OCI-LY3 (cell line): ENCODE results near the gene AUTS2.

Experiments
- H2AFZ ChIP-seq: fragments of 200-600, 300-600 bp; shearing (Covaris generic); 2 replicates; pipeline ENCODE4 v1.6.0; 2014; ENCODE audit warnings: antibody characterized with exemption, low read depth, low read length
- H3K27ac ChIP-seq: fragments of 200-600, 300-600 bp; sonication (generic); 2 replicates; pipeline ENCODE4 v1.5.1; 2014; ENCODE audit warnings: mild to moderate bottlenecking, low read length, moderate library complexity, mixed read lengths
- H3K27me3 ChIP-seq: fragments of 200-600, 300-600 bp; sonication (generic); 2 replicates; pipeline ENCODE4 v1.6.1; 2014; ENCODE audit warnings: low read depth, low read length, mixed read lengths
- H3K36me3 ChIP-seq: fragments of 200-600, 300-600 bp; sonication (generic); replicated peaks from 2 replicates; pipeline ENCODE3; 2014; ENCODE audit warnings: low read depth, low read length, mixed read lengths
- H3K4me1 ChIP-seq: fragments of 300-600, 200-600 bp; sonication (generic); 2 replicates; pipeline ENCODE4 v1.6.1; 2014; ENCODE audit warnings: low read length, mixed read lengths
- H3K4me2 ChIP-seq: fragments of 200-600, 300-600 bp; sonication (generic); 2 replicates; pipeline ENCODE4 v1.6.1; 2014; ENCODE audit warnings: low read length, mixed read lengths
- H3K4me3 ChIP-seq: fragments of 300-600, 200-600 bp; sonication (generic); 2 replicates; pipeline ENCODE4 v1.5.1; 2014; ENCODE audit warnings: antibody characterized with exemption, mild to moderate bottlenecking, low read length, moderate library complexity
- H3K79me2 ChIP-seq: fragments of 300-600, 200-600 bp; shearing (Covaris generic); 2 replicates; pipeline ENCODE4 v1.6.1; 2014; ENCODE audit warnings: mild to moderate bottlenecking, low read length, mixed read lengths
- H3K9ac ChIP-seq: fragments of 300-600, 200-600 bp; shearing (Covaris generic); 2 replicates; pipeline ENCODE4 v1.6.0; 2014; ENCODE audit warnings: mild to moderate bottlenecking, low read length, moderate library complexity
- H3K9me3 ChIP-seq: fragments of 200-600, 300-600 bp; shearing (Covaris generic); 2 replicates; pipeline ENCODE4 v1.6.1; 2014; ENCODE audit warnings: low read length, mixed read lengths; ENCODE audit not compliant: insufficient read depth
- H4K20me1 ChIP-seq: fragments of 200-600, 300-600 bp; sonication (generic); 2 replicates; pipeline ENCODE4 v1.6.1; 2016; ENCODE audit warnings: low read length, mixed read lengths; ENCODE audit not compliant: insufficient read depth
- CTCF ChIP-seq: fragments of 200-600, 300-600 bp; sonication (generic); IDR thresholded peaks from 2 replicates; pipeline ENCODE4 v1.5.1; 2014; ENCODE audit warnings: antibody characterized with exemption, low read length, low read depth
- EZH2phosphoT487 ChIP-seq: fragments of 200-600 bp; shearing (Covaris generic); IDR thresholded peaks from 2 replicates; pipeline ENCODE4 v1.6.1; 2018; ENCODE audit warnings: antibody characterized with exemption, mixed run types, low read depth

The AUTS2 gene

DNA sequence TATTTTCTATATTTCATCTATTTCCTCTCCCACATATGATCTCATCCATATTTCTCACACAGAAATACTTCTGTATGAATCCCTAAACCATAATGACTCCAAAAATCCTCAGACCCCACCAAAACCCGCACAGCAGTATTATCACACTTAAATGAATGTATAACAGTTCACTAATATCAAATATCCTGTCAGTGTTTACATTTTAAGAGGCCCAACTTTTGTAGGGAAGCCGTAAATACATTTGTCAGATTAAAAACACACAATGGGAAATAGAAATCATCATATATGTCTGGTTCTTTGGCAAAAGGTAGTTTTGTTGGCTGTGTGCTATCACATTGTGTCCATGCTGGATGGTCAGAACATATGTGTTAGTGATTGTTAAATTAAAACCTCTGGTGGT, 4.2 kb downstream of the AUTS2 start:
- no peaks in the 10 kb centered on the region for H3K9me3 ChIP-seq
- H3K9ac ChIP-seq, result no peak overlapping the region
- peaks cover 7% of the 10 kb centered on the region for H3K4me1 ChIP-seq
- no peak overlapping the region for H3K4me2 ChIP-seq
- TF ChIP-seq EZH2phosphoT487, result no peak
- no peak for TF ChIP-seq CTCF
- H3K27me3 ChIP-seq, result peaks cover 3% of the 10 kb centered on the region; the same call in 1 of the 2 replicates
- no peaks in the 10 kb centered on the region for H3K79me2 ChIP-seq
- no peaks in the 10 kb centered on the region for H3K36me3 ChIP-seq
- no peak overlapping the region for H2AFZ ChIP-seq
- no peak overlapping the region for H3K4me3 ChIP-seq
- H4K20me1 ChIP-seq, result no peaks in the 10 kb centered on the region
- H3K27ac ChIP-seq, result no peak overlapping the region

GRCh38 chr7:69603351-69603750, 5.1 kb downstream of the AUTS2 start:
- Histone ChIP-seq H2AFZ (no peak overlapping the region), H3K9ac (no peak overlapping the region), H3K4me2 (no peak overlapping the region), H3K79me2 (no peaks in the 10 kb centered on the region), H3K36me3 (no peaks in the 10 kb centered on the region), H3K4me1 (peaks cover 7% of the 10 kb centered on the region), H3K27ac (no peak overlapping the region), H3K9me3 (no peaks in the 10 kb centered on the region), H3K27me3 (peaks cover 3% of the 10 kb centered on the region; the same call in 1 of the 2 replicates), H3K4me3 (no peak overlapping the region), H4K20me1 (no peaks in the 10 kb centered on the region)
- no peak for TF ChIP-seq CTCF
- TF ChIP-seq EZH2phosphoT487, result no peak

- H3K27ac ChIP-seq, result no peak overlapping the region
- H4K20me1 ChIP-seq, result no peaks in the 10 kb centered on the region
- H3K79me2 ChIP-seq, result no peaks in the 10 kb centered on the region
- no peak overlapping the region for H3K4me3 ChIP-seq
- peaks cover 3% of the 10 kb centered on the region; the same call in 1 of the 2 replicates for H3K27me3 ChIP-seq
- H3K36me3 ChIP-seq, result no peaks in the 10 kb centered on the region
- peaks cover 7% of the 10 kb centered on the region for H3K4me1 ChIP-seq
- TF ChIP-seq CTCF (no peak), EZH2phosphoT487 (no peak)
- no peak overlapping the region for H3K9ac ChIP-seq
- no peak overlapping the region for H2AFZ ChIP-seq
- H3K4me2 ChIP-seq, result no peak overlapping the region
- H3K9me3 ChIP-seq, result no peaks in the 10 kb centered on the region
Observed at GRCh38 chr7:69603937-69604494, 5.7 kb downstream of the AUTS2 start.

DNA sequence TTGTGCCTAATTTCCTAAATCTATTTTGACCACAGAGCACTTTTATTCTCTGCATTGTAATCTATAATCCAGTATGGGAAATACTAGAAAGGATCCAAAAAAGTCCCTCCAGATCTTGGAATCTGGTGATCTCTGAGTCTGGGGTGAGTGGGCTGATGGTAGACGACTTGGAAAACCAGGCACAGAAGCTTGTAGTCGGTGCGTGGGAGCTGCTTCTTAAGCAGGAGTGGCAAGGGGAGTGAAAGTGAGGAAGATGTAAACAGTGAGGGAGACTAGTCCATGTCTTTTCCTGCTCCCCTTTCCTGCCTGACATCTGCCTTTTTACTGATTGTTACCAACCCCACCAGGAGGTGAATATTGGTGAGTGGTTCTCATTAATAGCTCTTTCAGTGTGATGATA, 6.8 kb downstream of the AUTS2 start:
- no peak overlapping the region for H3K9ac ChIP-seq
- H3K36me3 ChIP-seq, result no peaks in the 10 kb centered on the region
- no peaks in the 10 kb centered on the region for H4K20me1 ChIP-seq
- no peak overlapping the region for H3K27ac ChIP-seq
- H3K27me3 ChIP-seq, result peaks cover 3% of the 10 kb centered on the region; the same call in 1 of the 2 replicates
- H3K4me1 ChIP-seq, result peaks cover 7% of the 10 kb centered on the region
- no peaks in the 10 kb centered on the region for H3K9me3 ChIP-seq
- H3K4me2 ChIP-seq, result no peak overlapping the region
- no peaks in the 10 kb centered on the region for H3K79me2 ChIP-seq
- no peak overlapping the region for H2AFZ ChIP-seq
- no peak overlapping the region for H3K4me3 ChIP-seq
- TF ChIP-seq EZH2phosphoT487, result no peak
- no peak for TF ChIP-seq CTCF
